ENCODE results near the gene ALX3. TPM values are rescaled to one million over a fixed set of nuclear protein-coding genes. Genes with fewer than 3 reads are reported as not detected.
A peak's percentile ranks its signal among the peaks of the same experiment; 100 is the strongest.

The ALX3 gene
- total and polyA plus RNA-seq, 2 of the 4 experiments (the other 2 are of a cell fraction) = not detected

DNA sequence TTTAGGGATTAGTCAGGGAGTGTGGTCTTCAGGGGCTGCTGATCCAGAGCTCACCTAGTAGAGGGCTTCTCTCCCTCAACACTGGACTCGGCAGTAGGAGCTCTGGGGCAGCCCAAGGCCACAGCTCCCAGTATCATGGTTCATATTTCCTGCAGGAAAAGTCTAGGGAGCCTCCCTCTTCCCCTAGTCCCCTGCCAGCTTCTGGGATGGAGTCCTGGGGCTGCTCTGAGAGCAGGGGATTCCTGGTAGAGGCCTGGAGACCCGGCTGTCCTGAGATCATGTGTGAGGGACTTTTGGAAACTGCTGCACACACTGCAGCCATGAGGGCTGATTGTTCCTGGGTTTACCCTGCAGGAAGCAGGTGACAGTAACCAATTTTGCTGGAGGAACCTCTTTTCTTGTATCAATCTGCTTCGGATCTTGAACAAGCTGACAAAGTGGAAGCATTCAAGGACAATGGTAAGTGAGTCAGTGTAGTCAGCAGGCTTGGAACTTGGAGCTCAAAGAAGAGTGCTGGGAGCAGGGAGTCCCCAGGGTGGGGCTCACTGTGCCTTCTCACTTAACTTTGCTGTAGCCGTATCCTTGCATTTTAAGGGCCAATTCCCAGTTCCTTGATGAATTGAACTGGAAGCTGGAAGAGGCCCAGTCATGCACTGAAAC is 19.7 kb downstream of the ALX3 start (continued):
- TF ChIP-seq, protein P1, sequence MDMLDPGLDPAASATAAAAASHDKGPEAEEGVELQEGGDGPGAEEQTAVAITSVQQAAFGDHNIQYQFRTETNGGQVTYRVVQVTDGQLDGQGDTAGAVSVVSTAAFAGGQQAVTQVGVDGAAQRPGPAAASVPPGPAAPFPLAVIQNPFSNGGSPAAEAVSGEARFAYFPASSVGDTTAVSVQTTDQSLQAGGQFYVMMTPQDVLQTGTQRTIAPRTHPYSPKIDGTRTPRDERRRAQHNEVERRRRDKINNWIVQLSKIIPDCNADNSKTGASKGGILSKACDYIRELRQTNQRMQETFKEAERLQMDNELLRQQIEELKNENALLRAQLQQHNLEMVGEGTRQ (IDR thresholded peaks at IDR 0.05; ENCODE audit: low read depth, low read length) = no peak

GRCh38 chr1:110049801-110050601 is 20.5 kb downstream of the ALX3 start:
- POLR2A ChIA-PET (ENCODE audit: unreplicated experiment) = interaction anchor here (1.3 kb wide), 1 partner anchor 15 kb away, joined by 3 read pairs; no protein-coding TSS in a partner anchor
- TF ChIP-seq MXI1 (IDR thresholded peaks at IDR 0.05; ENCODE audit: borderline replicate concordance, low read depth, low read length) (no peak), POLR2A (IDR thresholded peaks at IDR 0.05; ENCODE audit: low read depth, low read length) (no peak), CTCF (conservative IDR thresholded peaks at IDR 0.05; ENCODE audit: low read depth, low read length) (no peak), FOS (IDR thresholded peaks at IDR 0.05; ENCODE audit: low read depth, low read length) (no peak), RCOR1 (IDR thresholded peaks at IDR 0.05; ENCODE audit: insufficient replicate concordance, low read length) (no peak), BHLHE40 (IDR thresholded peaks at IDR 0.05; ENCODE audit: low read depth, low read length) (no peak), MAZ (IDR thresholded peaks at IDR 0.05; ENCODE audit: borderline replicate concordance, low read depth, low read length) (no peak), CHD1 (IDR thresholded peaks at IDR 0.05; ENCODE audit: low read depth, low read length) (no peak)
- TF ChIP-seq, protein P1 (IDR thresholded peaks at IDR 0.05; ENCODE audit: low read depth, low read length) = no peak

More at GRCh38 chr1:110049801-110050601, 20.5 kb downstream of the ALX3 start:
- Histone ChIP-seq H2BK120ac (ENCODE audit: low read depth, low read length) (0 out of 2 replicates have a peak overlapping the region, but pooled peaks have one; percentile 11), H3K9me3 (ENCODE audit: control insufficient read depth, insufficient read depth, low read length) (no peaks in the 10 kb centered on the region), H2AK9ac (replicated peaks; ENCODE audit: low read depth, low read length, poor library complexity) (no peak overlapping the region), H2AK5ac (ENCODE audit: low read depth, low read length) (no peak overlapping the region), H3K27ac (ENCODE audit: insufficient read depth, low read length) (no peak overlapping the region), H3K4me2 (ENCODE audit: low read depth, low read length) (no peak overlapping the region), H3K14ac (replicated peaks; ENCODE audit: low read depth, low read length) (no peak overlapping the region), H4K91ac (ENCODE audit: insufficient read depth, low read depth, low read length) (no peak overlapping the region), H4K5ac (ENCODE audit: low read depth, low read length) (no peak overlapping the region), H3K23ac (ENCODE audit: low read depth, low read length) (no peak overlapping the region), H3K9me1 (ENCODE audit: insufficient read depth, low read length) (peaks cover 6% of the 10 kb centered on the region), H3K4ac (ENCODE audit: low read depth, low read length) (no peak overlapping the region), H3K56ac (ENCODE audit: extremely low read depth, insufficient read depth, low read length) (no peak overlapping the region), H3K79me1 (ENCODE audit: low read depth in 1 of 2, low read length in 2 of 2) (peaks cover 0 to 11% of the 10 kb centered on the region in 2 experiments; a peak in 3 of 4 replicates), H2BK15ac (ENCODE audit: low read depth, low read length) (no peak overlapping the region), H2BK5ac (ENCODE audit: low read depth, low read length, poor library complexity, severe bottlenecking) (no peak overlapping the region), H3K27me3 (ENCODE audit: control insufficient read depth, insufficient read depth, low read length) (no peaks in the 10 kb centered on the region), H4K8ac (ENCODE audit: low read depth in 2 of 2, low read length in 2 of 2) (no peak overlapping the region), H2AFZ (replicated peaks; ENCODE audit: low read length, poor library complexity) (no peak overlapping the region), H3K9ac (ENCODE audit: low read depth, low read length) (no peak overlapping the region), H3K36me3 (ENCODE audit: control insufficient read depth, insufficient read depth, low read length) (peaks cover 79% of the 10 kb centered on the region), H3K18ac (ENCODE audit: low read depth, low read length) (no peak overlapping the region), H3K4me1 (ENCODE audit: control insufficient read depth, insufficient read depth, low read length) (peaks cover 18% of the 10 kb centered on the region), H4K20me1 (ENCODE audit: insufficient read depth, low read length) (0 out of 2 replicates have a peak, but pooled peaks cover 21% of the 10 kb centered on the region), H3K4me3 (ENCODE audit: insufficient read depth, low read depth, low read length) (no peak overlapping the region), H2BK20ac (ENCODE audit: low read depth, low read length) (no peak overlapping the region)
- dilution Hi-C loops (cut with HindIII; ENCODE audit: low sequenced_read_pairs, unreplicated experiment) (no loop called here), intact Hi-C loops (cut with micrococcal nuclease) (loop anchor here (10.0 kb wide), 1 partner anchor 265 kb away; no protein-coding TSS in a partner anchor), in situ Hi-C loops (cut with MboI; ENCODE audit: low sequenced_read_pairs) (loop anchor here (5.0 to 10.0 kb wide), 2 partner anchors 57 to 415 kb away; no protein-coding TSS in a partner anchor)
- 88% methylated on average over 4 of the region's 11 CpGs; no CpG with 5 or more reads in 1 of the 2 experiments for WGBS, 2 experiments (ENCODE audit: extremely low coverage in 2 of 2, insufficient read length in 1 of 2)
- DNase-seq = no peak
- ATAC-seq (ENCODE audit: low read depth) = no peak
- CTCF ChIA-PET = interaction anchor here (0.6 to 1.7 kb wide), 3 partner anchors 10 to 56 kb away, joined by 3 to 5 read pairs (median 4); no protein-coding TSS in a partner anchor
- BruUV-seq (replicated peaks) = no TSS peak
